Adipocyte (in vitro differentiated cells): ENCODE data around the gene IFNLR1.

Experiments used
- DNase-seq: peaks from one replicate; pipeline ENCODE4 v3.0.0-alpha.2; 2015; ENCODE audit warnings: low read depth
- H3K27me3 ChIP-seq: replicated peaks from 2 replicates; pipeline ENCODE4 v1.7.0; 2013; ENCODE audit warnings: mild to moderate bottlenecking, low read length, moderate library complexity; ENCODE audit not compliant: control insufficient read depth, insufficient read depth
- H3K36me3 ChIP-seq: 2 replicates; pipeline ENCODE4 v1.7.0; 2013; ENCODE audit warnings: low read length, mild to moderate bottlenecking, moderate library complexity; ENCODE audit not compliant: control insufficient read depth, insufficient read depth, severe bottlenecking
- H3K4me1 ChIP-seq: 2 replicates; pipeline ENCODE4 v1.7.0; 2013; ENCODE audit warnings: mild to moderate bottlenecking, low read length, moderate library complexity; ENCODE audit not compliant: control insufficient read depth, insufficient read depth
- H3K4me3 ChIP-seq: 2 replicates; pipeline ENCODE4 v1.7.0; 2013; ENCODE audit warnings: mild to moderate bottlenecking, low read length, moderate library complexity
- H3K9ac ChIP-seq: 2 replicates; pipeline ENCODE4 v1.7.0; 2013; ENCODE audit warnings: mild to moderate bottlenecking, low read length, moderate library complexity
- H3K9me3 ChIP-seq: 2 replicates; pipeline ENCODE4 v1.7.0; 2013; ENCODE audit warnings: mild to moderate bottlenecking, low read length, moderate library complexity; ENCODE audit not compliant: control insufficient read depth

The IFNLR1 gene

GRCh38 chr1:24156542-24157260, 30.4 kb downstream of the IFNLR1 start:
- H3K4me1 ChIP-seq = no peaks in the 10 kb centered on the region
- H3K9me3 ChIP-seq = no peaks in the 10 kb centered on the region
- H3K4me3 ChIP-seq = no peak overlapping the region
- H3K27me3 ChIP-seq = peaks cover 61% of the 10 kb centered on the region
- no peak for DNase-seq
- H3K36me3 ChIP-seq = no peaks in the 10 kb centered on the region
- H3K9ac ChIP-seq = no peak overlapping the region

- H3K4me1 ChIP-seq = peaks cover 2% of the 10 kb centered on the region
- H3K9ac ChIP-seq = no peak overlapping the region
- H3K36me3 ChIP-seq = no peaks in the 10 kb centered on the region
- H3K9me3 ChIP-seq = no peaks in the 10 kb centered on the region
- H3K4me3 ChIP-seq = no peak overlapping the region
- H3K27me3 ChIP-seq = peaks cover 57% of the 10 kb centered on the region
- no peak for DNase-seq
These were observed 31.9 kb downstream of the IFNLR1 start for GRCh38 chr1:24155011-24155782.

GRCh38 chr1:24154215-24154614, 32.9 kb downstream of the IFNLR1 start:
- H3K4me3 ChIP-seq = no peak overlapping the region
- no peak for DNase-seq
- H3K4me1 ChIP-seq = peaks cover 10% of the 10 kb centered on the region
- H3K9ac ChIP-seq = no peak overlapping the region
- H3K36me3 ChIP-seq = no peaks in the 10 kb centered on the region
- H3K9me3 ChIP-seq = no peaks in the 10 kb centered on the region
- H3K27me3 ChIP-seq = peaks cover 49% of the 10 kb centered on the region

GRCh38 chr1:24152631-24153494, 34.2 kb downstream of the IFNLR1 start:
- no peak for DNase-seq

GRCh38 chr1:24151175-24151533, 35.9 kb downstream of the IFNLR1 start:
- H3K4me3 ChIP-seq = no peak overlapping the region
- no peak overlapping the region for H3K9ac ChIP-seq
- no peaks in the 10 kb centered on the region for H3K36me3 ChIP-seq
- peaks cover 45% of the 10 kb centered on the region for H3K27me3 ChIP-seq
- H3K9me3 ChIP-seq = no peaks in the 10 kb centered on the region
- DNase-seq = no peak
- peaks cover 10% of the 10 kb centered on the region for H3K4me1 ChIP-seq

More at GRCh38 chr1:24152631-24153494, 34.2 kb downstream of the IFNLR1 start:
- Histone ChIP-seq H3K9me3 (no peaks in the 10 kb centered on the region), H3K4me1 (peaks cover 10% of the 10 kb centered on the region), H3K36me3 (no peaks in the 10 kb centered on the region), H3K4me3 (no peak overlapping the region), H3K9ac (no peak overlapping the region), H3K27me3 (peaks cover 51% of the 10 kb centered on the region)

GRCh38 chr1:24150234-24151174, 36.6 kb downstream of the IFNLR1 start:
- Histone ChIP-seq H3K4me1 (peaks cover 10% of the 10 kb centered on the region), H3K36me3 (no peaks in the 10 kb centered on the region), H3K9me3 (no peaks in the 10 kb centered on the region), H3K9ac (peak overlapping the region; percentile 58), H3K4me3 (peak overlapping the region; percentile 66), H3K27me3 (peaks cover 40% of the 10 kb centered on the region)
- DNase-seq = peak; percentile 85

GRCh38 chr1:24149866-24150233, 37.2 kb downstream of the IFNLR1 start:
- Histone ChIP-seq H3K4me1 (peaks cover 10% of the 10 kb centered on the region), H3K9me3 (no peaks in the 10 kb centered on the region), H3K27me3 (peaks cover 34% of the 10 kb centered on the region), H3K4me3 (peak overlapping the region; percentile 66), H3K9ac (peak overlapping the region; percentile 58), H3K36me3 (no peaks in the 10 kb centered on the region)
- peak; percentile 26 for DNase-seq

GRCh38 chr1:24147816-24148215, 39.3 kb downstream of the IFNLR1 start:
- Histone ChIP-seq H3K9me3 (no peaks in the 10 kb centered on the region), H3K27me3 (peaks cover 34% of the 10 kb centered on the region), H3K4me3 (no peak overlapping the region), H3K4me1 (peaks cover 17% of the 10 kb centered on the region), H3K36me3 (no peaks in the 10 kb centered on the region), H3K9ac (no peak overlapping the region)
- DNase-seq = no peak

- Histone ChIP-seq H3K27me3 (peaks cover 27% of the 10 kb centered on the region), H3K4me3 (no peak overlapping the region), H3K36me3 (no peaks in the 10 kb centered on the region), H3K4me1 (peaks cover 20% of the 10 kb centered on the region), H3K9me3 (no peaks in the 10 kb centered on the region), H3K9ac (no peak overlapping the region)
- DNase-seq = no peak
These were observed 39.9 kb downstream of the IFNLR1 start for GRCh38 chr1:24147194-24147593.
